Esophagus squamous epithelium (tissue), 5 donors: ENCODE measurements around the gene ZNRF3. TPM values are rescaled to one million over a fixed set of nuclear protein-coding genes. Genes with fewer than 3 reads are reported as not detected.

Experiments used
- DNase-seq: peaks from one replicate; lab custom pipeline; 2025; lab: John Stamatoyannopoulos, UW
- H3K27ac ChIP-seq, 4 donors: fragments of 200-600 bp; sonication (generic); one replicate each; pipeline ENCODE4 v1.5.1; 2016 to 2019; ENCODE audit warnings: mild to moderate bottlenecking in 1 of 4
- H3K27me3 ChIP-seq, 4 donors: fragments of 200-600 bp; sonication (generic); 1 replicate in 3 of 4; 2 replicates in 1 of 4; pipeline versions ENCODE4 v1.5.1 to v1.6.0; 2017 to 2021; ENCODE audit warnings: antibody characterized with exemption in 1 of 4
- H3K36me3 ChIP-seq, 3 donors: fragments of 200-600 bp; sonication (generic); one replicate each; pipeline ENCODE4 v1.5.1; 2016 to 2019
- H3K4me1 ChIP-seq, 3 donors: fragments of 200-600 bp; sonication (generic); one replicate each; pipeline ENCODE4 v1.5.1; 2017 to 2019
- H3K4me3 ChIP-seq, 4 donors: fragments of 200-600 bp; sonication (generic); 1 replicate in 3 of 4; 2 replicates in 1 of 4; pipeline ENCODE4 v1.5.1; 2016 to 2019; ENCODE audit warnings: mild to moderate bottlenecking in 2 of 4, moderate library complexity in 1 of 4
- H3K9me3 ChIP-seq, 3 donors: fragments of 200-600 bp; sonication (generic); one replicate each; pipeline ENCODE4 v1.5.1; 2016 to 2019
- CTCF ChIP-seq, 6 experiments: fragments of 450-650 bp in 4 of 6; fragments of 200-600 bp in 2 of 6; sonication (generic) in 2 of 6; IDR thresholded peaks; one replicate each; pipeline ENCODE4 v1.5.1; 2016 to 2019; ENCODE audit warnings: antibody characterized with exemption in 6 of 6, mild to moderate bottlenecking in 4 of 6, moderate library complexity in 4 of 6
- POLR2A ChIP-seq, 4 donors: fragments of 450-650 bp; IDR thresholded peaks; one replicate each; pipeline ENCODE4 v1.6.1; 2017; ENCODE audit warnings: antibody characterized with exemption in 4 of 4, mild to moderate bottlenecking in 4 of 4, moderate library complexity in 3 of 4
- WGBS, 2 donors: methylation state at CpG; one replicate each; pipeline ENCODE4 v1.1.5; 2018; 5-methylcytosine and 5-hydroxymethylcytosine counted together
- intact Hi-C: fragments of 100-400 bp; cut with DNase I; formaldehyde crosslinking; loops from one replicate; pipeline ENCODE4 v1.15.0; 2022
- total RNA-seq, 4 donors: library from RNA; depleted of rRNA; stranded (reverse); fragments of >200 nt; gene quantifications; one replicate each; pipeline ENCODE4 v1.1.0, GENCODE V29; 2016
- donor health status: DM: yes; HTN: yes; CAD: no.

ZNRF3 gene
- total RNA-seq, 4 donors from 2014 or later: 6.6 to 10.9 (median 7.2) TPM

- Histone ChIP-seq H3K36me3 (peaks cover 7 to 59% (median 15%) of the 10 kb centered on the region in 3 donors), H3K9me3 (no peaks in the 10 kb centered on the region)
- intact Hi-C loops: no loop called here
These were observed 167.1 kb downstream of the ZNRF3 start for GRCh38 chr22:29050457-29050856.

GRCh38 chr22:29053048-29053702 is 169.8 kb downstream of the ZNRF3 start:
- Histone ChIP-seq H3K4me1 (peaks cover 0 to 13% (median 0%) of the 10 kb centered on the region in 3 donors), H3K4me3 (no peak overlapping the region), H3K27me3 (no peaks in the 10 kb centered on the region), H3K36me3 (peaks cover 7 to 32% (median 15%) of the 10 kb centered on the region in 3 donors), H3K9me3 (no peaks in the 10 kb centered on the region), H3K27ac (no peak overlapping the region)
- intact Hi-C loops: no loop called here
- 83 to 92% methylated on average over 8 of the region's 8 CpGs for WGBS, 2 donors
- no peak for DNase-seq
- TF ChIP-seq POLR2A (IDR thresholded peaks at IDR 0.05): no peak
- TF ChIP-seq CTCF (IDR thresholded peaks at IDR 0.05): no peak

More at GRCh38 chr22:29050457-29050856, 167.1 kb downstream of the ZNRF3 start:
- H3K27me3 ChIP-seq: no peaks in the 10 kb centered on the region
- 95 to 100% methylated on average over 4 to 8 of the region's 24 CpGs for WGBS, 2 donors
- peaks cover 0 to 13% (median 0%) of the 10 kb centered on the region in 3 donors for H3K4me1 ChIP-seq
- DNase-seq: no peak
- no peak overlapping the region for H3K27ac ChIP-seq
- TF ChIP-seq CTCF (IDR thresholded peaks at IDR 0.05): no peak
- TF ChIP-seq POLR2A (IDR thresholded peaks at IDR 0.05): no peak
- no peak overlapping the region for H3K4me3 ChIP-seq

- no peak for DNase-seq
- intact Hi-C loops: no loop called here
- no peaks in the 10 kb centered on the region for H3K9me3 ChIP-seq
- 80 to 85% methylated on average over 1 to 5 of the region's 10 CpGs for WGBS, 2 donors
- no peaks in the 10 kb centered on the region for H3K27me3 ChIP-seq
- no peak overlapping the region for H3K4me3 ChIP-seq
- TF ChIP-seq POLR2A (IDR thresholded peaks at IDR 0.05) (no peak), CTCF (IDR thresholded peaks at IDR 0.05) (no peak)
- peaks cover under 1 to 20% (median 12%) of the 10 kb centered on the region in 3 donors for H3K36me3 ChIP-seq
- H3K4me1 ChIP-seq: peaks cover 0 to 11% (median 0%) of the 10 kb centered on the region in 3 donors
- no peak overlapping the region for H3K27ac ChIP-seq
These were observed 170.9 kb downstream of the ZNRF3 start for GRCh38 chr22:29054251-29054767.

- peaks cover 0 to 10% (median 4%) of the 10 kb centered on the region in 3 donors for H3K36me3 ChIP-seq
- no peak overlapping the region for H3K27ac ChIP-seq
- TF ChIP-seq CTCF (IDR thresholded peaks at IDR 0.05) (no peak), POLR2A (IDR thresholded peaks at IDR 0.05) (no peak)
- no peaks in the 10 kb centered on the region for H3K27me3 ChIP-seq
- H3K4me1 ChIP-seq: peaks cover 0 to 1% (median 0%) of the 10 kb centered on the region in 3 donors
- no peaks in the 10 kb centered on the region for H3K9me3 ChIP-seq
- H3K4me3 ChIP-seq: no peak overlapping the region
- intact Hi-C loops: no loop called here
- 79 to 81% methylated on average over 5 to 14 of the region's 14 CpGs for WGBS, 2 donors
- DNase-seq: no peak
These were observed 171.9 kb downstream of the ZNRF3 start for GRCh38 chr22:29055192-29055830.

- intact Hi-C loops: no loop called here
- DNase-seq: no peak
- no peaks in the 10 kb centered on the region for H3K36me3 ChIP-seq
These were observed 173.1 kb downstream of the ZNRF3 start for GRCh38 chr22:29056472-29056871.

More at GRCh38 chr22:29056472-29056871, 173.1 kb downstream of the ZNRF3 start:
- WGBS, 2 donors: 94 to 96% methylated on average over 3 of the region's 3 CpGs
- Histone ChIP-seq H3K27ac (no peak overlapping the region), H3K4me1 (no peaks in the 10 kb centered on the region), H3K4me3 (no peak overlapping the region), H3K9me3 (no peaks in the 10 kb centered on the region), H3K27me3 (no peaks in the 10 kb centered on the region)
- TF ChIP-seq POLR2A (IDR thresholded peaks at IDR 0.05) (no peak), CTCF (IDR thresholded peaks at IDR 0.05) (no peak)
